ENCODE results near the gene IFT52. TPM values are rescaled to one million over a fixed set of nuclear protein-coding genes. Genes with fewer than 3 reads are reported as not detected.

IFT52 gene
- total RNA-seq, 4 donors from 2014 or later: 17.8 to 29.7 (median 23.1) TPM

GRCh38 chr20:43563991-43564390, 26.7 kb upstream of the IFT52 start:
- peaks cover 0 to 8% (median 0%) of the 10 kb centered on the region in 3 donors for H3K36me3 ChIP-seq
- no peak overlapping the region for H3K4me3 ChIP-seq
- WGBS, 2 donors: 90 to 95% methylated on average over 7 of the region's 7 CpGs
- no peaks in the 10 kb centered on the region for H3K4me1 ChIP-seq
- H3K27ac ChIP-seq: no peak overlapping the region
- no peak for DNase-seq (ENCODE audit: low spot score in 2 of 2)
- TF ChIP-seq CTCF (IDR thresholded peaks at IDR 0.05): no peak
- TF ChIP-seq POLR2A (IDR thresholded peaks at IDR 0.05): no peak
- no peaks in the 10 kb centered on the region for H3K27me3 ChIP-seq
- no peaks in the 10 kb centered on the region for H3K9me3 ChIP-seq

GRCh38 chr20:43564455-43564854, 26.3 kb upstream of the IFT52 start:
- WGBS, 2 donors: 97% methylated on average over 8 of the region's 8 CpGs
- TF ChIP-seq EP300 (IDR thresholded peaks at IDR 0.05) (no peak), POLR2A (IDR thresholded peaks at IDR 0.05) (no peak), CTCF (IDR thresholded peaks at IDR 0.05) (no peak)

GRCh38 chr20:43564993-43565757, 25.6 kb upstream of the IFT52 start:
- Histone ChIP-seq H3K36me3 (peaks cover 0 to 12% (median 0%) of the 10 kb centered on the region in 3 donors), H3K4me3 (no peak overlapping the region), H3K27me3 (no peaks in the 10 kb centered on the region), H3K27ac (no peak overlapping the region), H3K9me3 (no peaks in the 10 kb centered on the region), H3K4me1 (no peaks in the 10 kb centered on the region)
- DNase-seq (ENCODE audit: low spot score in 2 of 2): no peak
- WGBS, 2 donors: 60 to 72% methylated on average over 14 to 17 of the region's 18 CpGs
- TF ChIP-seq POLR2A (IDR thresholded peaks at IDR 0.05) (no peak), EP300 (IDR thresholded peaks at IDR 0.05) (no peak), CTCF (IDR thresholded peaks at IDR 0.05) (no peak)

More at GRCh38 chr20:43564455-43564854, 26.3 kb upstream of the IFT52 start:
- Histone ChIP-seq H3K9me3 (no peaks in the 10 kb centered on the region), H3K4me1 (no peaks in the 10 kb centered on the region), H3K27ac (no peak overlapping the region), H3K36me3 (peaks cover 0 to 8% (median 0%) of the 10 kb centered on the region in 3 donors), H3K4me3 (no peak overlapping the region), H3K27me3 (no peaks in the 10 kb centered on the region)
- no peak for DNase-seq (ENCODE audit: low spot score in 2 of 2)

GRCh38 chr20:43565758-43566104, 25.0 kb upstream of the IFT52 start:
- H3K4me3 ChIP-seq: no peak overlapping the region
- no peaks in the 10 kb centered on the region for H3K4me1 ChIP-seq
- H3K27me3 ChIP-seq: no peaks in the 10 kb centered on the region
- H3K36me3 ChIP-seq: peaks cover 0 to 12% (median 0%) of the 10 kb centered on the region in 3 donors
- no peak overlapping the region for H3K27ac ChIP-seq
- WGBS, 2 donors: 93 to 95% methylated on average over 4 of the region's 4 CpGs
- TF ChIP-seq EP300 (IDR thresholded peaks at IDR 0.05) (no peak), POLR2A (IDR thresholded peaks at IDR 0.05) (no peak), CTCF (IDR thresholded peaks at IDR 0.05) (no peak)
- H3K9me3 ChIP-seq: no peaks in the 10 kb centered on the region
- no peak for DNase-seq (ENCODE audit: low spot score in 2 of 2)

- H3K27me3 ChIP-seq: no peaks in the 10 kb centered on the region
- no peak overlapping the region for H3K27ac ChIP-seq
- DNase-seq (ENCODE audit: low spot score in 2 of 2): no peak
- H3K36me3 ChIP-seq: peaks cover 0 to 12% (median 0%) of the 10 kb centered on the region in 3 donors
- no peak overlapping the region for H3K4me3 ChIP-seq
- H3K4me1 ChIP-seq: no peaks in the 10 kb centered on the region
- 71 to 85% methylated on average over 9 of the region's 9 CpGs for WGBS, 2 donors
- TF ChIP-seq POLR2A (IDR thresholded peaks at IDR 0.05): no peak
- TF ChIP-seq EP300 (IDR thresholded peaks at IDR 0.05): no peak
- no peak for TF ChIP-seq CTCF (IDR thresholded peaks at IDR 0.05)
- no peaks in the 10 kb centered on the region for H3K9me3 ChIP-seq
Measured at GRCh38 chr20:43567477-43567876, 23.3 kb upstream of the IFT52 start.

Data from tibial nerve (tissue), 4 donors.